ENCODE data around the gene SOCS1.

SOCS1 gene

DNA sequence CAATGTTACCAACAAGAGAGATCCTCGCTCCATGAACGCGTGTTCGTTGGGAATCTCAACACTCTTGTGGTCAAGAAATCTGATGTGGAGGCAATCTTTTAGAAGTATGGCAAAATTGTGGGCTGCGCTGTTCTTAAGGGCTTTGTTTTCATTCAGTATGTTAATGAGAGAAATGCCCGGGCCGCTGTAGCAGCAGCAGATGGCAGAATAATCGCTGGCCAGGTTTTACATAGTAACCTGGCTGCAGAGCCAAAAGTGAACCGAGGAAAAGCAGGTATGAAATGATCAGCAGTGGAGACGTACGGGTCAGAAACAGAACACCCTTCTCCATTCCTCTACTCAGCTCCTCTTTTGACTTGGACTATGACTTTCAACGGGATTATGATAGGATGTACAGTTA is 13.3 kb downstream of the SOCS1 start:
- DNase-seq, result no peak

DNA sequence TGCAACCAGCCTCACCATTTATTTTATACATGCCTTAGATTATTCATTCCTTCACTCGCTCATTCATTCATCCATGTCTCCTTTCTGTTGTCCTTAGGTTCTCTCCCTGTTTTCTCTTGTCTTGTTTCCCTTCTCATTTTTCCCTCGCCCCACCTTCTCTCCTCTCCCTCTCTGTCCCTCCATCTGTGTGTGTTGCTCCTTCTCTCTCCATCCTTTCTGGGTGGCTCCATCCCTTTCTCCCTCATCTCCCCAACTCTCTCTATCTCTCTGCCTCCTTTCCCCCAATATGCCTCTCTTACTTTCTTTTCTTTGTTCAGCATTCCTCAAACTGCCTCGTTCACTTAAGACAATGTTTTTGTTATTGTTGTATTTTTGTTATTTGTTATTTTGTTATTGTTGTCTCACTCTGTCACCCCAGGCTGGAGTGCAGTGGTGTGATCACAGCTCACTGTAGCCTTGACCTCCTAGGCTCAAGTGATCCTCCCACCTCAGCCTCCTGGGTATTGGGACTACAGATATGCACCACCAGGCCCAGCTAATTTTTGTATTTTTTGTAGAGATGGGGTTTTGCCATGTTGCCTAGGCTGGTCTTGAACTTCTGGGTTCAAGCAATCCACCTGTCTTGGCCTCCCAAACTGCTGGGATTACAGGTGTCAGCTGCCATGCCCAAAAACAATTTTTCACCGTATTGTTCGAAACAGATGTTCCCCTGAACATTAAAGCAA is 14.4 kb downstream of the SOCS1 start:
- no peak for DNase-seq

DNA sequence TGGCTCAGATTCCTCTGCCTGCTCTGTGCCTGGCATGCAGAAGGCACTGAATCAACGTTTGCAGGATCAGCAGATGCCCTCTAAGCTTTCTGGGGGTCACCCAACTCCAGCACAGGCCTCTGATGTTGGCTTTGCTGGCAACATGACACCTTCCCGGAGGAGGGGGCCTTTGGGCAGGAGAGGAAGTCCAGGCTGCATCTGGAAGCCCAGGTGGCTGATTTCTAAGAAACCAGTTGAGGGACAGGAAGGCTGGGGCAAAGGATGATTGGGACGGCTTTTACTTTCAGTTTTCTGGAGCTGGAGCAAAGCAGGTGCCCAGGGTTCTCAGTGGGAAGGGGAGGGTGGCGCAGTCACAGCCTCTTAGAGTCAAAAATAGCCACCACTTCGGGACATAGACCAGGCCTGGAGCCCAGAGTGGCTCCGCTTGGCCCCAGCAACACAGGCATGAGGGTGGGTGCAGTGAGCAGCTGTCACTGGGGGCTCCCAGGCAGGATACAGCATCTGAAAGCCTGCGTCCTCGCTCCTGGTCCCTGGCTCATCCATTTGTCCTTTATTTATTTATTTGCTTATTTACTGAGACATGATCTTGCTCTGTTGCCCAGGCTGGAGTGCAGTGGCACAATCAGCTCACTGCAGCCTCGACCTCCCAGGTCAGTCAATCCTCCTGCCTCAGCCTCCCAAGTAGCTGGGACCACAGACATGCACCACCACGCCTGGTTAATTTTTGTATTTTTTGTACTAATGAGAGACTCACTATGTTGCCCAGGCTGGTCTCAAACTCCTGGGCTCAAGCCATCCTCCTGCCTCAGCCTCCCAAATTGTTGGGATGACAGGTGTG is 15.1 kb downstream of the SOCS1 start:
- DNase-seq, result no peak

GRCh38 chr16:11239644-11240632 is 16.1 kb downstream of the SOCS1 start:
- no peak for DNase-seq

- no peak for DNase-seq
Measured at GRCh38 chr16:11238272-11239202, 17.5 kb downstream of the SOCS1 start.

- no peak for DNase-seq
Measured at GRCh38 chr16:11236461-11237254, 19.3 kb downstream of the SOCS1 start.

- DNase-seq, result no peak
Measured at GRCh38 chr16:11235703-11235991, 20.4 kb downstream of the SOCS1 start.

GRCh38 chr16:11234884-11235702 is 20.9 kb downstream of the SOCS1 start:
- DNase-seq, result no peak

GRCh38 chr16:11233727-11234376 is 22.2 kb downstream of the SOCS1 start:
- DNase-seq, result no peak

GRCh38 chr16:11232852-11233726 is 22.9 kb downstream of the SOCS1 start:
- no peak for DNase-seq

- DNase-seq, result no peak
Measured at GRCh38 chr16:11232302-11232851, 23.6 kb downstream of the SOCS1 start.

DNA sequence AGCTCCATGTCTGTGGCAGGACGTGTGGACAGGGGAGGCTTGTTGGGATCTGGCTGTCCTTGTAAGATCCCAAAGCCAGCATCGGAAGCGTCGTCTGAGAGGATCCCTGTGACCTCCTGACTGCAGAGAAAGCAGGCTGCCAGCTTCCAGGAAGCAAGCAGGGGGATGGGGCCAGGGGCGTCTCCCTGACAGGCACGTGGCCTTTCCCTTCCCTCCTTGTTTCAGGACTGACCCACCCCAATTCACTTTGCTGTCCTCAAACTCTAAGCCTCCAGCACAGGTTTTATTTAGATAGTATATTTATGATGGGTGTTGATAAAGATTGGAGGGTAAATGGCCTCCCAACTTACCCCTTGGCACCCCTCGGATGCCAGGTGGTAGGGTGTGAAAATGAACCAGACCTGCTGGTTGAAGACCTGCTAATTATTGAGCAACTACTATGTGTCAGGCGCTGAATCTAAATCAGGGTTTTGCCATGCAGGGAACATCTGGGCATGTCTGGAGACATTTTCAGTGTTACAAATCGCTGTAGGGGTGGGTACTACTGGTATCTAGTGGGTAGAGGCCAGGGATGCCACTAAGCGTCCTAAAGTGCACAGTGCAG is 24.5 kb downstream of the SOCS1 start:
- no peak for DNase-seq

GRCh38 chr16:11229906-11230305 is 26.1 kb downstream of the SOCS1 start:
- no peak for DNase-seq

- DNase-seq, result no peak
Measured at GRCh38 chr16:11229432-11229831, 26.6 kb downstream of the SOCS1 start.

- no peak for DNase-seq
Measured at GRCh38 chr16:11225677-11226549, 30.1 kb downstream of the SOCS1 start.

DNA sequence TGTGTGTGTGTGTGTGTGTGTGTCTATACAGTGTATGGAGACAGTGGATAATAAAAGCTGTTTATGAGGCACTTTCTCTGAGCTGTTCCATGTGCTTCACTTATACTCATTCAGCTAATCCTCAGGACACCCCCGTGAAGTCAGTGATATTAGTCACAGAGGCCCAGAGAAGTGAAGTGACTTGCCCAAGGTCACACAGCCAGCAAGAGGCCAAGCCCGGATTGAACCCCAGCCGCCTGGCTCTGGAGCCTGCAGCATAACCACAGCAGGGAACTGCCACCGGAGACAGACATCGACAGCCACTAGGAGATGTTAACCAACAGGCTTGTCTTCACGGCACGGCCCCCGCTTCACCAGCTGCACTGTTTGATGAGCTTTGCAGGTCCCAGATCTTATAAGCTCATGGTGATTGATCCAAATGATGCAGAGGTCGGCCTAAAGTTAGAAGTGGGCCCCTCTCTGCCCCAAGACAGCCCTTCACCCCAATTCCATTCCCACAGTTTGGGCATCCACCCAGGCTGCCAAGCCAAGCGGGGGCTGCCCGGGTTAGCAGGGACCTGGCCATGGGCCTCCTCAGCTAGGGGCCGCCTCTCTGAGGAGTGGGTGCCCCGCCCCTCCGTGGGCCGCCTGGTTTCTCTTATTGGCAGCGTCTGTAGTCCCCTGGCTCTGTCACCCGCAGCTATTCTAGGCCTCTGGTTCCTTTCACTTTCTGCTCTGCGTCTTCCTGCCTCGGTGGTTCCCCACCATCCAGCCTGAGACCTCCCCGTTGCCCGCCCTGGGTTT is 30.9 kb downstream of the SOCS1 start:
- no peak for DNase-seq

Measured in NCI-H226 (cell line).